SIG-M5 (cell line): ENCODE results near the gene RAB29.

ENCODE experiments used
- DNase-seq: peaks from one replicate; lab custom pipeline; 2025; lab: John Stamatoyannopoulos, UW

RAB29 gene

DNA sequence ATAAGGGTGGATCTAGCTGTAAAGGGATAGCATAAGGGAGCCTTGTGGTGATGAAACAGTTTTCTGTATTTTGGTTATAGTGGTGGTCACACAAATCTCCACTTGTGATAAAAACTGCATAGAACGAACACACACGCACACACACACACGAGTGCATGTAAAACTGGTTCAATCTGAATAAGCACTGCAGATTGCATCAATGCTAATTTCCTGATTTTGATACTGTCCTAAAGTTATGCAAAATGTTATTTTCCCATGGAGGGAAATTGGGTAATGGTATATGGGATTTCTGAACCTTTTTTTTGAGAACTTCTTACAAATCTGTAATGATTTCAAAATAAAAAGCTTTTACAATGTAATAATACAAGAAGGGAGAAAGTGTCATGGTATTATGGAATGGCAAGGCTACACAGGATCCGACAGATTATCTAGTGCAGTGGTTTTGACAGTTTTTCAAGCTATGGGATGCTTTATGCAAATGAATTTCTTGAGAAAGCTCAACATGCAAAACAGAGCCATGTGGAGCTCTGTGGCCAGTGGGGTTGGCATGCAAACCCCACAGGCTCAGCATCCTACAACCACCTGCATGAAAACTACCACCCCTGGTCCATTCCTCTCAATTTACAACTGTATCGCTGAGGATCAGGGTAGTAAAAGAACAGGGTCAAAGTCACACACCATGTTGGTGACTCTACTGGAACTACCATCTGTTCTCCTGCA lies 18.9 kb upstream of the RAB29 start:
- DNase-seq = no peak

DNA sequence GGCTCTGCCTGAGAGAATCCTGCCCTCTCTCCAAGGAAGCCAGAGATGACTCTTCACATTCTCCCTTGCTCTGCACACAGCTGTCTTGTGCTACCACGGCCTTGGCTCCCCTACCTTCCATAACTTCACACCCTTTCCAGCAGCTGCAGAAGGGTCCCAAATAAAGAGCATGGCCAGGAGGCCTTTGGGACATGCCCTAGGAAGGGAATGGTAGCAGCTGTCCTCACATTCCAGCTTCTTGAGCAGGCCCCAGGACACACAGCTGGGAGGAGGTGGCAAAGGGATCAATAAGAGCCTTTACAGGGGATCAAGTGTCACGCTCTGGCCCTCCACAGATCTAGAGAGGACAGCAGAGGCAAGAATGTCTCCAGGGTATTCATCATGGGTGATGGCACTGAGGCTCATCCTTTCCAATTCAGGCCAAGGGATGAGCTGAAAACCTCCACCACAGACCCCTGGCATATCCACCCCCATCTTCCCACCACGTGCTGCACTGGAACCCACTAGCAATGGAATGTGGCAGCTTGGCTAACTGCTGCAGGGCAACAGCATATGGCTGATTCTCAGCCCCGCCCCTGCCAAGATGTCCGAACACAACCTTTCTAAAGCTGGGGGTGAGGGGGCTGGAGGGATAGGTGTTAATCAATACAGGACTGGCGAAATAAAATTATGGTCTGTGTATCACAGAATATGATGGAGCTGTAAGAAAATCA lies 17.8 kb upstream of the RAB29 start:
- no peak for DNase-seq

DNA sequence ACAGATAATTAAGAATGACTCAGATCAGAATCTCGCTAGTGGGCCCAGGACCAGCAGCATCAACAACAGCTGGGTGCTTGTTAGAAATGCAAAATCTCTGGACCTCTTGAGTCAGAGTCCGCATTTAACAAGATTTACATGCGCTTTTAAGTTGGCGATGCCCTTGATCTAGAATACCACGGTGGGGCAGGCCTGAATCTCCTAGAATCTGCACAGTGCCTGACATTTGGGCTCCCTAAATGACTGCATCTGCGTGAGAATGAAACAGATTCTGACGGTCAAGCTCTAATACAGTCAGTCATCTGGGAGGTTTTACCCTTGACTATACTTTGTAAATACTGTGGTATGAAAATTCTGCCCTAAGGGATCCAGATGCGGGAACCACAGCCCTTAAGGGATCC lies 17.2 kb upstream of the RAB29 start:
- DNase-seq = no peak

DNA sequence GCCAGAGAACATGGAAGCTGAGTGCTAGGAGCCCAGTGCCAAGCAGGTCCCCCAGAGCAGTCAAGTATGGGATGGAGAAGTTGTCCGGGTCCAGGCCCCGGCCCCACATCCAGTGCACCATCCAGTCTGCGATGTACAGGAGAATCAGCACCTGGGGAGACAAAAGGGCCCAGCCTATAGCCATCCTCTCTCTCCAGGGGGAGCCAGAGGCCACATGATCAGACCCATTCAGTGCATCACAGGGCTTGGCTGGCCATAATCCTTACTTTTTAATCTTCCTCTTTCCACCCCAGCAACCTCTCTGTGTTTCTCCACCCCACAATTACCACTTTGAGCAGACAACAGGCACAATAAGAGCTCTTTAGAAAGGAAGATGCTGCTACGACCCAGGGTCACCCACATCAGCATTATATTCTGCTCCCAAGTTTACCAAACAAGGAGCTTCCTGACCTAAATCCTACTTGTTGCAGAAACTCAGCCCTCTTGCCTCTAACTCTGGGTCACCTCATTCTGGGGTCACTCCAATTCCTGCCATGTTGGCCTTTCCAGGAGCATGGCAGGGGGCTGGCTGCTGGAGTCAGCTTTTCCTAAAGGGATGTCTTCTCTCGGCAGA lies 16.4 kb upstream of the RAB29 start:
- no peak for DNase-seq

DNA sequence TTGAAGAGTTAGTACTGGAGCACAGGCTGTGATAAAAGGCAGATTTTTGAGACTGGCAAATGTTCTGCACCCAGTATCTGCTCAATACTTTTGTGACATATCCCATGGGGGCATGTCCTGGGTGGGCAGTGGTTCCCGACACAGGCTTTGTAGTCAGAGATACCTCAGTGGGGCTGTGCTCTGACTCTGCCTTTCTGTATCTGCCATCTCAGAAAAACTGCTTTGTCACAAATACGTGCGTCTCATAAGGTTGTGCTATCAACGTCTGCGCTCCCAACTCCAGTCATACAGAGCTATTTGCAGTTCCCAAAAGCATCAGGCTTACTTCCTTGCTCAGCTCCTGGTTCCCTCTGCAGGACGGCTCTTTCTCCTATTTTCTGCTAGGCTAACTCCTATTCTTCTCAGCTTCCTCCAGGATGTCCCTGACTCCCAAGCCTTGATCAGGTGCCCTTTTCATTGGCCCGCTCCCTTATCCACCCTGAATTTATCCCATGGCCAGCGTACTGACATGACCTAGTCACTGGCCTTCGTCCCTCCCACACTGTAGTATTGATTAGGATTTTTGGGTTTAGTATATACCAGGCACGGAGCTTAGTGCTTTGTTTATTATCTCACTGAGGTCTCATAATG lies 12.1 kb upstream of the RAB29 start:
- no peak for DNase-seq

DNA sequence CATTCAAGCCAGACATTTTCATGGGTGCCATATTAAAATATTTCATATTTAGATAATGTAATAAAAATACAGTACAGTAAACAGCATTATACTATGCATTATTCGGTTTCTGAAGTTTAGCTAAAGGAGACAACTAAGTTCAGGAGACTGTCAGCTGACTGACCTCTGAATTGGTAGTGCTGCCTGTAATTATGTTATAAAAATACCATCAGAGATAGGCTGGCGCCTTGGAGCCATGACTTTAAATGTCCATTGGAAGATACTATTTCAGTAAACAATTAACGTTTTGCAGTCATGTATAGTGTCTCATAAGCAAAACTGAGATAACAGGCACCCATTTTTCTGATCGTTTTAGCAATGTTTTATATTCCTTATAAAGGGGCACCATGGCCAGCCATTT lies 11.3 kb upstream of the RAB29 start:
- DNase-seq = no peak

DNA sequence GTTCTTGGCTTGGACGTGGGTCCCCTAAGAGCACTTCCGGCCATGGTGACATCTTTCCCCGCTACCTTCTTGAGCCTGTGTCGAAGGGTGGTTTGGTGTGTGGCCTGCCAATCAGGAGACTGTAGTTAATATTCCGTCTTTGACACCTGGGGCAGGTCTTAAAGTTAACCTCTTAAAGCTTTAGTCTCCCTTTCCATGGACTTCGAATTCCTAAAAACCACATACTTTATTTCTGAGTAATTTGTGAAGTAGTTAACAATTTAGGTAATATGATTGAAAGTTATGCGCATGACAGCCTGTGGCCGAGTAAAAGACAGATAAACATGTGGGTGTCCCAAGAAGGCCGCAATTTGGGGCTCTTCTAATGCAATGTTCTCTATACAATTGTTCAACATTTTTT lies 10.2 kb upstream of the RAB29 start:
- no peak for DNase-seq

DNA sequence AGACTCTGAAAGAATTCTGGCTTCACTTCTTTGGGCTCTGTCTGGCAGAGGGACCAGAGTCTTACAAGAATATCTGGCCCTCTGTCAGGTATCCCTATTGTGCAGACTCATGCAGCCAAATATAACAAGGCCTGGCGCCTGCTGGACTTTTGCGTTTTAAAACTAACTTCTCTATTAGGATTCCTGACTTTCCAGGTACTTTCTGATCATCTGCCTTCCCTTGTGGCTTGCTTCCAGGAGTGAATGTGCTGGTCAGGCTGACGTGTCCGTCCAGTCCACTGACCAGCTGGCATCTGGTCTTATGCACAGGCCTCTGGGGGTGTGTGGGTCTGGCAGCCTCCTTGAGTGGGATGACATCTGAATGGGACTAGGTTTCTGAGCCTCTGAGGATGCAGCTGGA lies 8.6 kb upstream of the RAB29 start:
- no peak for DNase-seq

DNA sequence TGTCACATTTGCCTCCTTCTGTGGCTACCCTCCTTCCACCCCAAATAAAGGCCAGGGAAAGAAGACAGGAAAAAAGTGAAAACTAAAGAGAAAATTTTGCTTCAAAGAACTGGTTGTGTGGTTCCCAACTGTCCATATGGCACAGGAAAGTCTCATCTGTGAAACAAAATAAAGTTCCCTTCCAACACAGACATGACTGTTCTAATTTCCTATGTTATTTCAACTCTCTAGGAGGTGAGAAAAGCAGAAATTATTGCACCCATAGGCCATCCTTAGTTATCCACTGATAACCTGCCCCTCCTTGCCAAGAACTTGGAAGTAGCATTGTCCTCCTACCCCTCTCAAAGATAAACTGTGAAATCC lies 8.1 kb upstream of the RAB29 start:
- DNase-seq = no peak

DNA sequence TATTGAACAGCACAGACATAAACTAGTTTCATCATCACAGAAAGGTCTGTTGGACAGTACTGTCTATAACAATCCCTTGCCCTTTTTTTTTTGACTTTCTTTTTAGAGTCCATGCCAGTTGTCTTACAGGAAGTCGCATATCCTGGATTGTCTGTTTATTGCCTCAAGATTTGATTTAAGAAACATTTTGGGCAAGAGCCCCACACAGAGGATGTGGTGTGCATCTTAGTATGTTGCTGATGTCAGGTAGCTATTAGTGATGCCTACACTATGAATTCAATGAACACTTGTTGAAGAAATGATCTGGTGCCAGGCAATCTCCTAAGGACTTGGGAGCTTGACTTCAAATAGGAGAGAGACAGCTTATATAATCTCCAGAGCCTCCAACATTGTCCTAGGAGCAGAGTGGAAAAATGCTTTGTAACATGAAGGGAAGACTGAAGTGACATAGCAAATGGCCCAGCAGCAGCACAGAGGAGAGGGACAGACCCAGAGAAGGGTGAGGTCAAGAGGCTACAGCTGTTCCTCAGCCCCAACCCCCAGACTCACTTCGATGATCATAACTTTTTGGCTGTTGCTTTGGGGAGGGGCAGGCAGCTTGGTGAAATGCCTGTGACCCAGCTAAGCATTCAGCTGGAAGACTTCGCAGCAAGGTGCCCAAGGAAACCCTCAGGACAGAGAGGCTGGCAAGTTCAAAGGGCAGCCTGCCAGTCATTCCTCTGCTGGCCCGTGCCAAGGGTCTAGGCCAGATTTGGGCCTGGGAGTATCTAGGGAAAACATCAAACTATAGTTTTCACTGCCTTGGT lies 7.5 kb upstream of the RAB29 start:
- no peak for DNase-seq

DNA sequence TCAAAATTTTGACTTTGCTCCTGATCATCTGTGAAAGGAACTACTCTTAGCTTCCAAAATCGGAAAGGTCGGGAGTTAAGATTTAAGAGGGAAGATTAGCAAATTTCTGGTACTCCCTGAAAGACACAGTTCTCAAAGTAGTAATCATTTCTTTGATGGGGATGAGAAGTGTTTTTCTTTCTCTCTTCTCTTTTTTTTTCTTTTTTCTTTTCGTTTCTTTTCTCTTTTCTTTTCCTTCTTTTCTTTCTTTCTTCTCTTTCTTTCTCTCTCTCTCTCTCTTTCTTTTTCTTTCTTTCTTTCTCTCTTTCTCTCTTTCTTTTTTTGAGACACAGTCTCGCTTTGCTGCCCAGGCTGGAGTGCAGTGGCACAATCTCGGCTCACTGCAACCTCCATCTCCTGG lies 5.1 kb upstream of the RAB29 start:
- no peak for DNase-seq

DNA sequence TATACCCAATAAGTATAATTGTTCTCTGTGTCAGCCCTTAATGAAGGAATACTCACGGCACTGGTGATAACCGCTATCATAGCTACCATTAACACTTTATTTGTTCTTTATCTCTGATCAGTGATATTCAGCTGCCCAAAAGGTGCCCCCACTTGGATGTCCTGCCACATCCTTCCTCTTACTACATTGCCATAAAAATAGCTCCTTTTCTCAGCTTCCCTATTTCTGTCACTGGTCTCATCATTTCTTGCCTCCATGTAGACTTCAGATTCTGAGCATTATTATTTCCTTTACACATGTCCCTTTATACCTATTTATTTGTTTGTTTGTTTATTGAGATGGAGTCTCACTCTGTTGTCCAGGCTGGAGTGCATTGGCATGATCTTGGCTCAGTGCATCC lies 2.7 kb upstream of the RAB29 start:
- no peak for DNase-seq

DNA sequence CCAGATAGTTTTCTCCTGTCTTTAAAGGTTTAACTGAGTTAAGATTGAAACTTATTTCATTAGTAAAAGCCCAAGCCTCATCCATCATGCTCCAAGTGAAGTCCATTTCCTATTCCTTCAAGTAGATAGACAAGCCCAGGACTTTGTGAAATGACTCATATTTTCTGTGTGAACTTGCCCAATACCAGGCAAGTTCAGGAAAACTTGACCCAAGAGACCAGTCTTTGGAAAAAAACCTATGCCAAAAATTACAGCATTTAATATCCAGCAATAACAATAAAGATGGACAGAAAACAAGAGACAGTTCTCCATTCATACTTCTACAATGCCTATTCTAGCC lies 405 bp upstream of the RAB29 start:
- no peak for DNase-seq

DNA sequence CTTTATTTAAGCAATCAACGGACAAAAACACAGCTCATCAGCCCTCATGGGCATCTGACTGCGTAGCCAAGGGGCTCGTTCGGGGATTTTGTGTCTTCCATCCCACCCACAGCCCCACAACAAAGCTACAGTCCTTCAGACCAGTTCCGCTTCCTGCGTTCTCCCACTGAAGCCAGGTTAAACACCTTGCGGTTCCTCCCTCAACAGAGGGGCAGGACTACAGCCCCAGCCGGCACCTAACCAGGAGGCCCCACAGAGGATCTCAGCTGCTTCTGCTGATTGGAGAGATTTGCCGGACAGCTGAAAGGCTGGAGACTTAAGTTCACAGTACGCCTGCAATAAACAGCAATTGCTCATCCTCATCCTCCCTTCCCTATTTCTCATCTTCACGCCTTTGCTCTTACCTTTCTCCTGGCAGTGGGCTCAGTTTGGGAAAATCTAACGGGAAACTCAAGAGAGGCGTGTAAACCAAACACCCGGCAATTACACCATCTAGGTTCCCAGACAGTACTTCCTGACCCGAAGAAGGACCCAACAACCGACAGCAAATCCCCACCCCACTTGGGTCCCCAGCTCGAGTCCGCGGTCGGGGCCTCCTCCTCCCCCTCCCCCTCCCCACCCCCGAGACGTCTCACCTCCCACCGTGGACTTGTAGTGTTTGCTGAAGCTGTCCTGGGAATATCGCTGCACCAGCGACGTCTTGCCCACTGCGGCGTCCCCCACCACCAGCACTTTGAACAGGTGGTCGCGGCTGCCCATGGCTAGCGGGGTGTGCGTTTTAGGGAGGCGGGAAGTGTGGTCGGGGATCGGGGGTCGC lies 876 bp downstream of the RAB29 start:
- DNase-seq = no peak

DNA sequence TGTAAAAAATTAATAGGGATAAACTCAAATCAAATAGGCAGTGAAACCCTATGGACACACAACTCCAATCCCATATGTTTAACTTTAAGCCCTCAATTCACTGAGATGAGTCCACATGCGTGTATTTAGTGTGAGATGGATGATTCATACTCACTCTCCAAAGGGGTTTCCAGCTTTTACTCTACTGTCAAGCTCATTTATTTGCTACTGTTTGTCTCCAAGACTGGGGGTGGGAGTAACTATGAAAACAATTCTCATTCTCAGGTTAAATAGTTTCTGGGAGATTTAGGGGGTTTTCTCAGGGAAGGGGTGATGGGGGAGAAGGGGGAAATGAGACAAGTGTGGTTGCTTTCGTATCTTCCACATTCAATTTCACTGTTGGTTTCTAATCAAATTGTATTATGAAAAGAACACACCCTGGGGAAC lies 2.7 kb downstream of the RAB29 start:
- DNase-seq = no peak

DNA sequence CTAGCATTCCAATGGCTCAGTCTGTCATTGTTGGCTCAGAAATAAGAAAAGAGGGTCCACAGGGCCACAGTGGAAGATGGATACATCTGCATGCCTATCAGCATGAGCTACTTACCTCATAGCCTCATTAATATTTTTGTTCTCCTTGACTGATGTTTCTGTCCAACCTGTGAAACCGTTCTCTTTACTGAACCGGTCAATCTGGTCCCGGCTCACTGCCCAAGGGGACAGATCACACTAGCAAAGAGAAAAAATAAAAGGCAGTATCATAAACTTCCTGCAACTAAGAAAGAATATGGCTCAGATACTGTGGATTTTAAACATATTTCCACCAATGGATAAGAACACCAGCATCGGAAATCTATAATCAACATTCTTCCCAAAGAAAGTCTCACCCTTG lies 4.7 kb downstream of the RAB29 start:
- DNase-seq = no peak

DNA sequence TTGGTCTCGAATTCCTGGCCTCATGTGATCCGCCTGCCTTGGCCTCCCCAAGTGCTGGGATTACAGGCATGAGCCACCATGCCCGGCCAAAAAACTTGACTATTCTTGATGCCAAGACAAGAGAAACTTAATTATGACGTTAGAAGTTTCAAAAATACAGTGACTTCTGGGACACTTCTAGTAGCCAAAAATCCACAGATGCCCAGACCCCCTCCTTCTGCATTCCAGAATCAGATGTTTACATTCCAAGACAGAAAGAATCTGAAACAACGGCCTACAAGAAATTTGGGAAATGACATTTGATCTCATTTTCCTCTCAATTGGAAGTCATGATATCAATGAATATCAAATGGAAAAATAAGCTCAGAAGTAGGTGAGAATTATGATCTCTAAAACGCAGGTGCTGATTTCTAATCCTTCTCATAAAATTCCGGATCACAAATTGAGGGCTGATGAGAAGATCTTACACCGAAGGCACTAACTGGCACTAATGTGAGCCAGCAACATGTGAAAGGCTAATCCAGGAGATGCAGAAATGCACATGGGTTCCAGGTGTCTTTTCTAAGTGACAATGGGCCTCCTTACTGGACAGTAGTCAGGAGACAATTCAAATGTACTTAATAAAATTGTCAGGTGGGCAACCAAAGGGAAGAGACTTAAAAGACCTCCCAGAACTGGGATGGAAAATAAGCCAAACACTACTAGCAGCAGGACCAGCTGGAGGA lies 5.5 kb downstream of the RAB29 start:
- no peak for DNase-seq

DNA sequence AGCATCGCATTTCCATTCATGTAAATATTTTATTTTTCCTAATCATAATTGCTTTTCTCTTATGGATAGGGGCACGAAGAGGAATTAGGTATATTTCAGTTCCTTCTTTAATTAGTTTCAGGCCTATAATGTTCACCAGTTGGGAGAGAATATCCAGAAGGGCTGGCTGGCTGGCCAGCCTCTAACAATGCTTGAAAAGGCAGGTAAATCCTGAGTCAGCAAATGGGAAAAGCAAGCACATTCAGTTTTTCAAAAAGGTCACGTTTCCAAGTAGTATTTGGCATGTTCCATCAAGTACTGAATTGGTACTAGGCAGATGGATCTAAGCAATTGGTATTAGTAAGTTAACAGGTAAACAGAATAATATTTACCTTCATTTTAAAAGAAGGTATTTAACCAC lies 8.0 kb downstream of the RAB29 start:
- DNase-seq = no peak

DNA sequence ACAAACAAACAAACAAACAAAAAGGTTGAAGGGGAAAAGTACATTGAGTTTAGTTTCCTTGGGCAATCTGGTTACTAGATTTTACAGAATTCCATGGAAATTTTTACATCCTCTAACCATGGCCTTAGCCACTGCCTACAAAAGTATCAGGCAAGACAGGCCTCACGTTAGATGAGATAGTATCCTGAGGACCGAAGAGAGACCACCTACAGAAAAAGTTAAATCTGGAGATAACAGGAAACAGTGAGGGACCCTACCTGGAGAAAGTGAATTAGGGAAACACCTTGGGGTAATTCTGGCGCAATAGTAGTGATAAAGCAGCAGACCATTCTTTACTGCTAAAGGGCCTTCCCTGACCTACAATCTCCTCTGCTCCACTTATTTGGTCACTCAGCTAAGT lies 8.7 kb downstream of the RAB29 start:
- DNase-seq = no peak

DNA sequence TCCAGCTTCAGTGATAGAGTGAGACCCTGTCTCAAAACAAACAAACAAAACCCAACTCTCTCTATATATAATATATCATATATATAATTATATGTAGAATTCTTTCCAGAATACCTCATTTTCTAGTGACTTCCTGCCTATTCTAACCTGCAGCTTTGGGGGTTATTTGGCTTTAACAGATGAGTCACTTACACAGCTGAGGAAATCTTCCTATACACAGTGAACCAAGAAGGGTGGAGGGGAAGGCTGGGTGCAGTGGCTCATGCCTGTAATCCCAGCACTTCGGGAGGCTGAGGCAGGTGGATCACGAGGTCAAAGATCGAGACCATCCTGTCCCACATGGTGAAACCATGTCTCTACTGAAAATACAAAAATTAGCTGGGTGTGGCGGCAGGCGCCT lies 9.2 kb downstream of the RAB29 start:
- no peak for DNase-seq

DNA sequence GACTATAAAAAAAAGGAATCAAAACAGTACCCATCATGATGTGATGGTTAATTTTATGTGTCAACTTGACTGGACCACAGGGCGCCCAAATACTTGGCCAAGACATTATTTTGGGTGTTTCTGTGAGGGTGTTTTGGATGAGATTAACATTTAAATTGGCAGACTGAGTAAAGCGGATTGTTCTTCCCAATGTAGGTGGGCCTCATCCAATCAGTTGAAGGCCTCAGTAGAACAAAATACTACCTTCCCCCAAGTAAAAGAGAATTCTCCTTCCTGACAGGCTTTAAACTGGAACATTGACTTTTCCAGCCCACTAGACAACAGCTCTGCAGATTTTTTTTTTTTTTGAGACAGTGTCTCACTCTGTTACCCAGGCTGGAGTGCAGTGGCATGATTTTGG lies 10.7 kb downstream of the RAB29 start:
- DNase-seq = no peak
